Measurements from ENCODE around the gene IGFBP3. TPM values are rescaled to one million over a fixed set of nuclear protein-coding genes. Genes with fewer than 3 reads are reported as not detected.
A peak's percentile ranks its signal among the peaks of the same experiment; 100 is the strongest.

IGFBP3 gene
- total and polyA plus RNA-seq, 2 of the 13 experiments (the other 11 are each of a cell fraction or from before 2014, with no cell fraction given): 57.5 TPM; not detected in 1

GRCh38 chr7:45892407-45893035 lies 28.6 kb downstream of the IGFBP3 start (continued):
- TF ChIP-seq, protein P1, sequence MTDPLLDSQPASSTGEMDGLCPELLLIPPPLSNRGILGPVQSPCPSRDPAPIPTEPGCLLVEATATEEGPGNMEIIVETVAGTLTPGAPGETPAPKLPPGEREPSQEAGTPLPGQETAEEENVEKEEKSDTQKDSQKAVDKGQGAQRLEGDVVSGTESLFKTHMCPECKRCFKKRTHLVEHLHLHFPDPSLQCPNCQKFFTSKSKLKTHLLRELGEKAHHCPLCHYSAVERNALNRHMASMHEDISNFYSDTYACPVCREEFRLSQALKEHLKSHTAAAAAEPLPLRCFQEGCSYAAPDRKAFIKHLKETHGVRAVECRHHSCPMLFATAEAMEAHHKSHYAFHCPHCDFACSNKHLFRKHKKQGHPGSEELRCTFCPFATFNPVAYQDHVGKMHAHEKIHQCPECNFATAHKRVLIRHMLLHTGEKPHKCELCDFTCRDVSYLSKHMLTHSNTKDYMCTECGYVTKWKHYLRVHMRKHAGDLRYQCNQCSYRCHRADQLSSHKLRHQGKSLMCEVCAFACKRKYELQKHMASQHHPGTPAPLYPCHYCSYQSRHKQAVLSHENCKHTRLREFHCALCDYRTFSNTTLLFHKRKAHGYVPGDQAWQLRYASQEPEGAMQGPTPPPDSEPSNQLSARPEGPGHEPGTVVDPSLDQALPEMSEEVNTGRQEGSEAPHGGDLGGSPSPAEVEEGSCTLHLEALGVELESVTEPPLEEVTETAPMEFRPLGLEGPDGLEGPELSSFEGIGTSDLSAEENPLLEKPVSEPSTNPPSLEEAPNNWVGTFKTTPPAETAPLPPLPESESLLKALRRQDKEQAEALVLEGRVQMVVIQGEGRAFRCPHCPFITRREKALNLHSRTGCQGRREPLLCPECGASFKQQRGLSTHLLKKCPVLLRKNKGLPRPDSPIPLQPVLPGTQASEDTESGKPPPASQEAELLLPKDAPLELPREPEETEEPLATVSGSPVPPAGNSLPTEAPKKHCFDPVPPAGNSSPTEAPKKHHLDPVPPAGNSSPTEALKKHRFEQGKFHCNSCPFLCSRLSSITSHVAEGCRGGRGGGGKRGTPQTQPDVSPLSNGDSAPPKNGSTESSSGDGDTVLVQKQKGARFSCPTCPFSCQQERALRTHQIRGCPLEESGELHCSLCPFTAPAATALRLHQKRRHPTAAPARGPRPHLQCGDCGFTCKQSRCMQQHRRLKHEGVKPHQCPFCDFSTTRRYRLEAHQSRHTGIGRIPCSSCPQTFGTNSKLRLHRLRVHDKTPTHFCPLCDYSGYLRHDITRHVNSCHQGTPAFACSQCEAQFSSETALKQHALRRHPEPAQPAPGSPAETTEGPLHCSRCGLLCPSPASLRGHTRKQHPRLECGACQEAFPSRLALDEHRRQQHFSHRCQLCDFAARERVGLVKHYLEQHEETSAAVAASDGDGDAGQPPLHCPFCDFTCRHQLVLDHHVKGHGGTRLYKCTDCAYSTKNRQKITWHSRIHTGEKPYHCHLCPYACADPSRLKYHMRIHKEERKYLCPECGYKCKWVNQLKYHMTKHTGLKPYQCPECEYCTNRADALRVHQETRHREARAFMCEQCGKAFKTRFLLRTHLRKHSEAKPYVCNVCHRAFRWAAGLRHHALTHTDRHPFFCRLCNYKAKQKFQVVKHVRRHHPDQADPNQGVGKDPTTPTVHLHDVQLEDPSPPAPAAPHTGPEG (CRISPR knock-in tag; IDR thresholded peaks at IDR 0.05): no peak
- peak; percentile 47 for TF ChIP-seq KDM5B (CRISPR knock-in tag; IDR thresholded peaks at IDR 0.05; ENCODE audit: borderline replicate concordance)
- no peak for TF ChIP-seq RFX5 (IDR thresholded peaks at IDR 0.05; ENCODE audit: low read depth, low read length)
- no peak for TF ChIP-seq RAD21 (CRISPR knock-in tag; IDR thresholded peaks at IDR 0.05)
- TF ChIP-seq, protein P2, sequence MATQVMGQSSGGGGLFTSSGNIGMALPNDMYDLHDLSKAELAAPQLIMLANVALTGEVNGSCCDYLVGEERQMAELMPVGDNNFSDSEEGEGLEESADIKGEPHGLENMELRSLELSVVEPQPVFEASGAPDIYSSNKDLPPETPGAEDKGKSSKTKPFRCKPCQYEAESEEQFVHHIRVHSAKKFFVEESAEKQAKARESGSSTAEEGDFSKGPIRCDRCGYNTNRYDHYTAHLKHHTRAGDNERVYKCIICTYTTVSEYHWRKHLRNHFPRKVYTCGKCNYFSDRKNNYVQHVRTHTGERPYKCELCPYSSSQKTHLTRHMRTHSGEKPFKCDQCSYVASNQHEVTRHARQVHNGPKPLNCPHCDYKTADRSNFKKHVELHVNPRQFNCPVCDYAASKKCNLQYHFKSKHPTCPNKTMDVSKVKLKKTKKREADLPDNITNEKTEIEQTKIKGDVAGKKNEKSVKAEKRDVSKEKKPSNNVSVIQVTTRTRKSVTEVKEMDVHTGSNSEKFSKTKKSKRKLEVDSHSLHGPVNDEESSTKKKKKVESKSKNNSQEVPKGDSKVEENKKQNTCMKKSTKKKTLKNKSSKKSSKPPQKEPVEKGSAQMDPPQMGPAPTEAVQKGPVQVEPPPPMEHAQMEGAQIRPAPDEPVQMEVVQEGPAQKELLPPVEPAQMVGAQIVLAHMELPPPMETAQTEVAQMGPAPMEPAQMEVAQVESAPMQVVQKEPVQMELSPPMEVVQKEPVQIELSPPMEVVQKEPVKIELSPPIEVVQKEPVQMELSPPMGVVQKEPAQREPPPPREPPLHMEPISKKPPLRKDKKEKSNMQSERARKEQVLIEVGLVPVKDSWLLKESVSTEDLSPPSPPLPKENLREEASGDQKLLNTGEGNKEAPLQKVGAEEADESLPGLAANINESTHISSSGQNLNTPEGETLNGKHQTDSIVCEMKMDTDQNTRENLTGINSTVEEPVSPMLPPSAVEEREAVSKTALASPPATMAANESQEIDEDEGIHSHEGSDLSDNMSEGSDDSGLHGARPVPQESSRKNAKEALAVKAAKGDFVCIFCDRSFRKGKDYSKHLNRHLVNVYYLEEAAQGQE (IDR thresholded peaks at IDR 0.05; ENCODE audit: borderline replicate concordance in 1 of 2, low read depth in 1 of 2, low read length in 2 of 2): no peak
- no peak for TF ChIP-seq ZBTB21 (CRISPR knock-in tag; IDR thresholded peaks at IDR 0.05)
- no peak for TF ChIP-seq MAFG (CRISPR knock-in tag; IDR thresholded peaks at IDR 0.05)
- no peak for TF ChIP-seq ATAD3A (CRISPR knock-in tag; IDR thresholded peaks at IDR 0.05)
- no peak; the same call in 1 of the 2 replicates for TF ChIP-seq ZNF414 (CRISPR knock-in tag; IDR thresholded peaks at IDR 0.05)
- peak; percentile 85; the same call in 1 of the 2 replicates for TF ChIP-seq ZFP37 (CRISPR knock-in tag; IDR thresholded peaks at IDR 0.05; ENCODE audit: borderline replicate concordance)

Data from HepG2 (cell line).